Lung (tissue), 12 donors: ENCODE results near the gene CCDC38. TPM values are rescaled to one million over a fixed set of nuclear protein-coding genes. Genes with fewer than 3 reads are reported as not detected.

Source experiments
- ATAC-seq: fragments of 200-7000 bp; cut with Tn5 transposase; one replicate; pipeline ENCODE4 v1.9.1; 2020; ENCODE audit warnings: moderate number of reproducible peaks; ENCODE audit not compliant: insufficient read depth, low FRiP score
- DNase-seq, 3 donors: peaks; one replicate each; pipeline ENCODE4 v3.0.0-alpha.2; 2013 to 2017
- H3K27ac ChIP-seq, 2 donors: one replicate each; pipeline ENCODE4 v1.5.1; 2013; ENCODE audit warnings: mild to moderate bottlenecking in 2 of 2, moderate library complexity in 2 of 2, control low read depth in 1 of 2, inconsistent platforms in 1 of 2, low read depth in 1 of 2, low read length in 1 of 2
- H3K27me3 ChIP-seq, 3 donors: one replicate each; pipeline ENCODE4 v1.5.1; 2013; ENCODE audit warnings: low read length in 2 of 3; ENCODE audit not compliant: control insufficient read depth in 3 of 3, insufficient read depth in 3 of 3
- H3K36me3 ChIP-seq, 4 donors: one replicate each; pipeline ENCODE4 v1.5.1; 2013; ENCODE audit warnings: low read length in 4 of 4, mild to moderate bottlenecking in 1 of 4, moderate library complexity in 1 of 4; ENCODE audit not compliant: control insufficient read depth in 4 of 4, insufficient read depth in 4 of 4
- H3K4me1 ChIP-seq, 5 donors: one replicate each; pipeline ENCODE4 v1.5.1; 2013; ENCODE audit warnings: low read length in 5 of 5, mild to moderate bottlenecking in 2 of 5, moderate library complexity in 1 of 5; ENCODE audit not compliant: control insufficient read depth in 5 of 5, insufficient read depth in 5 of 5
- H3K4me3 ChIP-seq: one replicate; pipeline ENCODE4 v1.5.1; 2013; ENCODE audit warnings: mild to moderate bottlenecking, control low read depth, moderate library complexity
- H3K9ac ChIP-seq, 2 donors: one replicate each; pipeline ENCODE4 v1.5.1; 2013; ENCODE audit warnings: low read length in 2 of 2, control low read depth in 1 of 2; ENCODE audit not compliant: insufficient read depth in 1 of 2
- H3K9me3 ChIP-seq, 4 donors: one replicate each; pipeline ENCODE4 v1.5.1; 2013; ENCODE audit warnings: low read length in 3 of 4, mild to moderate bottlenecking in 1 of 4, moderate library complexity in 1 of 4; ENCODE audit not compliant: control insufficient read depth in 4 of 4, insufficient read depth in 3 of 4
- CTCF ChIP-seq: IDR thresholded peaks from 2 replicates; pipeline ENCODE4 v1.5.1; 2012; ENCODE audit warnings: mild to moderate bottlenecking; ENCODE audit errors: control extremely low read depth, extremely low read depth
- WGBS, 2 donors: extraction: QIAGEN DNeasy Blood & Tissue Kit; methylation state at CpG; one replicate each; pipeline ENCODE4 v1.1.7; 2013; 5-methylcytosine and 5-hydroxymethylcytosine counted together
- polyA plus RNA-seq, 2 donors: library from polyadenylated mRNA; stranded (reverse); fragments of 200-250 nt; gene quantifications; one replicate each; pipeline ENCODE4 v1.2.1, GENCODE V29; 2013
- total RNA-seq, 2 donors: library from RNA; depleted of rRNA in 1 of 2; stranded (reverse); fragments of >200 nt in 1 of 2; gene quantifications; one replicate each; pipeline ENCODE4 v1.2.1, GENCODE V29; 2014 to 2021
- donor health status: control.
- donor health status: control.
- donor health status: Bipolar disorder and iron deficiency.
- donor health status: healthy.
- donor health status: DM: yes; HTN: yes; CAD: no.

CCDC38 gene
- total and polyA plus RNA-seq, 4 donors, result 0.04 to 0.15 (median 0.05) TPM; not detected in 1

- 30 to 53% methylated on average over 18 of the region's 18 CpGs for WGBS, 2 donors
- Histone ChIP-seq H3K4me3 (no peak overlapping the region), H3K9me3 (peaks cover 0 to 2% (median 0%) of the 10 kb centered on the region in 4 donors), H3K4me1 (peaks cover 0 to 9% (median 5%) of the 10 kb centered on the region in 5 donors), H3K27ac (no peak overlapping the region), H3K9ac (no peak overlapping the region), H3K27me3 (no peaks in the 10 kb centered on the region), H3K36me3 (peaks cover 6 to 17% (median 12%) of the 10 kb centered on the region in 4 donors)
- TF ChIP-seq CTCF, result no peak
- no peak for DNase-seq
- ATAC-seq, result no peak
Measured at GRCh38 chr12:95857799-95858198, 84.6 kb downstream of the CCDC38 start.

- Histone ChIP-seq H3K4me3 (no peak overlapping the region), H3K9ac (no peak overlapping the region), H3K9me3 (peaks cover 0 to 2% (median 0%) of the 10 kb centered on the region in 4 donors), H3K27me3 (no peaks in the 10 kb centered on the region), H3K27ac (no peak overlapping the region), H3K4me1 (peaks cover 0 to 9% (median 5%) of the 10 kb centered on the region in 5 donors), H3K36me3 (peaks cover 1 to 10% (median 8%) of the 10 kb centered on the region in 4 donors)
- ATAC-seq (no peak), DNase-seq (no peak)
- 94 to 95% methylated on average over 7 of the region's 7 CpGs for WGBS, 2 donors
- TF ChIP-seq CTCF, result no peak
Measured at GRCh38 chr12:95857156-95857555, 85.3 kb downstream of the CCDC38 start.

GRCh38 chr12:95852133-95852532, 90.3 kb downstream of the CCDC38 start:
- Histone ChIP-seq H3K4me3 (no peak overlapping the region), H3K4me1 (no peaks in the 10 kb centered on the region), H3K27ac (no peak overlapping the region), H3K9ac (no peak overlapping the region), H3K27me3 (no peaks in the 10 kb centered on the region), H3K9me3 (no peaks in the 10 kb centered on the region), H3K36me3 (no peaks in the 10 kb centered on the region)
- ATAC-seq, result no peak
- WGBS, 2 donors, result 86 to 90% methylated on average over 4 of the region's 4 CpGs
- DNase-seq, result no peak
- TF ChIP-seq CTCF, result no peak

- Histone ChIP-seq H3K27ac (no peak overlapping the region), H3K9ac (no peak overlapping the region), H3K36me3 (no peaks in the 10 kb centered on the region), H3K9me3 (no peaks in the 10 kb centered on the region), H3K4me1 (no peaks in the 10 kb centered on the region), H3K4me3 (no peak overlapping the region), H3K27me3 (no peaks in the 10 kb centered on the region)
- WGBS, 2 donors, result 40 to 64% methylated on average over 3 of the region's 3 CpGs
- ATAC-seq (no peak), DNase-seq (no peak)
- TF ChIP-seq CTCF, result no peak
Measured at GRCh38 chr12:95851606-95852005, 90.8 kb downstream of the CCDC38 start.
